DMS153 (cell line): ENCODE data around the gene SLC9A7.

Source experiments
- DNase-seq: peaks from one replicate; lab custom pipeline; 2025; lab: John Stamatoyannopoulos, UW

SLC9A7 gene

GRCh38 chrX:46703980-46704379 lies 54.9 kb downstream of the SLC9A7 start:
- no peak for DNase-seq

GRCh38 chrX:46698691-46699090 lies 60.2 kb downstream of the SLC9A7 start:
- DNase-seq = no peak

- no peak for DNase-seq
These were observed 63.4 kb downstream of the SLC9A7 start for GRCh38 chrX:46695491-46695890.

- DNase-seq = no peak
These were observed 64.4 kb downstream of the SLC9A7 start for GRCh38 chrX:46694549-46694948.

- DNase-seq = no peak
These were observed 65.8 kb downstream of the SLC9A7 start for GRCh38 chrX:46693149-46693548.

- no peak for DNase-seq
These were observed 68.1 kb downstream of the SLC9A7 start for GRCh38 chrX:46690818-46691217.

- no peak for DNase-seq
These were observed 71.3 kb downstream of the SLC9A7 start for GRCh38 chrX:46687619-46688018.

GRCh38 chrX:46686003-46686645 lies 72.8 kb downstream of the SLC9A7 start:
- DNase-seq = no peak

GRCh38 chrX:46683048-46683447 lies 75.9 kb downstream of the SLC9A7 start:
- DNase-seq = no peak

GRCh38 chrX:46681849-46682248 lies 77.1 kb downstream of the SLC9A7 start:
- no peak for DNase-seq

- no peak for DNase-seq
These were observed 80.7 kb downstream of the SLC9A7 start for GRCh38 chrX:46678232-46678631.

GRCh38 chrX:46676399-46677356 lies 82.2 kb downstream of the SLC9A7 start:
- no peak for DNase-seq

- no peak for DNase-seq
These were observed 85.1 kb downstream of the SLC9A7 start for GRCh38 chrX:46673620-46674359.

GRCh38 chrX:46670316-46670715 lies 88.6 kb downstream of the SLC9A7 start:
- no peak for DNase-seq

- no peak for DNase-seq
These were observed 92.1 kb downstream of the SLC9A7 start for GRCh38 chrX:46666831-46667230.

GRCh38 chrX:46665232-46666152 lies 93.4 kb downstream of the SLC9A7 start:
- no peak for DNase-seq

GRCh38 chrX:46662188-46662958 lies 96.5 kb downstream of the SLC9A7 start:
- DNase-seq = no peak

- DNase-seq = no peak
These were observed 105.4 kb downstream of the SLC9A7 start for GRCh38 chrX:46653482-46653881.

- DNase-seq = no peak
These were observed 109.3 kb downstream of the SLC9A7 start for GRCh38 chrX:46649421-46650260.

GRCh38 chrX:46648660-46649059 lies 110.3 kb downstream of the SLC9A7 start:
- DNase-seq = no peak
